H1 (cell line): ENCODE results near the gene PIP5K1B. TPM values are rescaled to one million over a fixed set of nuclear protein-coding genes. Genes with fewer than 3 reads are reported as not detected.

Source experiments
- polyA plus RNA-seq, 7 experiments: library from polyadenylated mRNA; depleted of rRNA in 3 of 7; stranded (reverse) in 5 of 7; unstranded in 2 of 7; fragments of >200 nt in 5 of 7; fragments of 200-250 nt in 2 of 7; gene quantifications; 1 replicate in 5 of 7; 2 replicates in 1 of 7; 4 replicates in 1 of 7; pipeline versions ENCODE4 v1.2.1 to v1.2.3, GENCODE V29; 2011 to 2013; ENCODE audit warnings: missing spikeins in 2 of 7, mixed read lengths in 2 of 7
- small RNA-seq: library from polyadenylated mRNA; stranded (forward); fragments of <200 nt; extraction: miRNeasy Mini kit (QIAGEN cat#:217004); gene quantifications from one replicate; pipeline ENCODE3, GENCODE V24; 2013; ENCODE audit not compliant: insufficient read depth
- total RNA-seq: library from RNA; stranded (reverse); fragmentation: NEBNext Ultra II Directional; extraction: Animal tissue kit (Norgen Biotek cat#: 25700); gene quantifications from 2 replicates; pipeline ENCODE4 v1.2.1, GENCODE V29; 2021

The PIP5K1B gene
- total and polyA plus RNA-seq, 2 of the 8 experiments (the other 6 are each of a cell fraction or from before 2014, with no cell fraction given) = 4.7 to 7.7 TPM

Small RNA genes within 50 kb of the gene (small RNA-seq; reads per million reads assigned to genes)
- not detected for gene RNU6-820P

Other genes starting within 250 kb of the PIP5K1B start
- gene TMEM252, start 164.4 kb upstream of the PIP5K1B start, total RNA-seq = not detected in 2 replicates
- not detected in 2 replicates for gene TMEM252, start 164.4 kb upstream of the PIP5K1B start, polyA plus RNA-seq (2011; rRNA removed)